ENCODE measurements around the gene CITED4.

Gene CITED4

GRCh38 chr1:40838045-40838979 lies 23.9 kb downstream of the CITED4 start:
- no peaks in the 10 kb centered on the region for H3K36me3 ChIP-seq
- no peak for DNase-seq
- H3K27me3 ChIP-seq, result no peaks in the 10 kb centered on the region
- H3K4me3 ChIP-seq (ENCODE audit: low read depth, low read length), result no peak overlapping the region
- H3K4me1 ChIP-seq, result no peaks in the 10 kb centered on the region
- no peak for TF ChIP-seq CTCF (IDR thresholded peaks at IDR 0.05; ENCODE audit: low read depth, low read length)
- no peaks in the 10 kb centered on the region for H3K9me3 ChIP-seq

DNA sequence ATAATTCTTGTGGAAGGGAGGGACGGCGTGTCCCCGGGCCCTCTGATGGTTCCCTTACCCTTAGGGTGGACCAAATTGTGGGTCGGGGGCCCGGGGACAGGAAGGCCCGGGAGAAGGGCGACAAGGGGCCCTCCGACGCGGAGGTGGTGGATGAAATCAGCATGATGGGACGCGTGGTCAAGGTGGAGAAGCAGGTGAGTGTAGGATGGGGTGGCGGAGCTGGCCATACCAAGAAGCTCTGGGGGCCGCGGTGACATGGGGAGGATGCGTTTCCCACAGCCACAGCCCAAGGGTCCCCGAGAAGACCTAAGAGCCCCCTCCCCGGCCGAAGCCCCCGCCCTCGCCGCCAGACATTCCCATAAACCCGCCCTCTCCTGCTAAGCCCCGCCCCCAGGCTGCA lies 24.6 kb downstream of the CITED4 start:
- H3K9me3 ChIP-seq, result no peaks in the 10 kb centered on the region
- H3K27me3 ChIP-seq, result no peaks in the 10 kb centered on the region
- TF ChIP-seq CTCF (IDR thresholded peaks at IDR 0.05; ENCODE audit: low read depth, low read length), result no peak
- H3K4me3 ChIP-seq (ENCODE audit: low read depth, low read length), result no peak overlapping the region
- no peak for DNase-seq
- no peaks in the 10 kb centered on the region for H3K4me1 ChIP-seq
- H3K36me3 ChIP-seq, result no peaks in the 10 kb centered on the region

GRCh38 chr1:40836283-40836682 lies 25.9 kb downstream of the CITED4 start:
- no peaks in the 10 kb centered on the region for H3K9me3 ChIP-seq
- no peak for DNase-seq
- no peak for TF ChIP-seq CTCF (IDR thresholded peaks at IDR 0.05; ENCODE audit: low read depth, low read length)
- H3K27me3 ChIP-seq, result no peaks in the 10 kb centered on the region
- no peak overlapping the region for H3K4me3 ChIP-seq (ENCODE audit: low read depth, low read length)
- no peaks in the 10 kb centered on the region for H3K36me3 ChIP-seq
- H3K4me1 ChIP-seq, result no peaks in the 10 kb centered on the region

DNA sequence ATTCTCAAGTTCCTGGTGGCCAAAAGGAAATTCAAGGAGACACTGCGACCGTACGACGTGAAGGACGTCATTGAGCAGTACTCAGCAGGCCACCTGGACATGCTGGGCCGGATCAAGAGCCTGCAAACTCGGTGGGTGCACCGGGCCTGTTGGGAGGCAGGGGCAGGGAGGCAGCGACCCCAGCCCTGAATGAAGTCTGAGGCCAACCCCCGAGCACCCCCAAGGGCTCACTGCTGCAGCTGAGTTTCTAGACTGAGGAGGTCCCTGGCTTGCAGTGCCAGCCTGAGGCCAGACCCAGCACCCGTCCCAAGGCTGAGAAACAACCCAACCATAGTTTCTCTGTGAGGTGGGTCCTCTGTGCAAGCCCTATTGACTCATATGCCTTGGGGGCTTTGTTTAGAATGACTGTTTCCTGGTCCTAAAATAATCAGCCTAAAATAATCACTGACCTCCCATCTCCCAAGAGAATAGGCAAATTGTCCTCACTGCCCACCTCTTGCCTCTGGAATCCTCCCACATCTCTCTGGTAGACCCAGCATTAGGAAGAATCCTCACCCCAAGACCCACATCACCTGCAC lies 27.1 kb downstream of the CITED4 start:
- no peak overlapping the region for H3K4me3 ChIP-seq (ENCODE audit: low read depth, low read length)
- H3K27me3 ChIP-seq, result no peaks in the 10 kb centered on the region
- H3K9me3 ChIP-seq, result no peaks in the 10 kb centered on the region
- no peak for TF ChIP-seq CTCF (IDR thresholded peaks at IDR 0.05; ENCODE audit: low read depth, low read length)
- no peaks in the 10 kb centered on the region for H3K4me1 ChIP-seq
- H3K36me3 ChIP-seq, result no peaks in the 10 kb centered on the region
- DNase-seq, result no peak

GRCh38 chr1:40833979-40834378 lies 28.2 kb downstream of the CITED4 start:
- no peak for TF ChIP-seq CTCF (IDR thresholded peaks at IDR 0.05; ENCODE audit: low read depth, low read length)
- no peaks in the 10 kb centered on the region for H3K9me3 ChIP-seq
- H3K36me3 ChIP-seq, result no peaks in the 10 kb centered on the region
- no peak for DNase-seq
- no peak overlapping the region for H3K4me3 ChIP-seq (ENCODE audit: low read depth, low read length)
- H3K4me1 ChIP-seq, result no peaks in the 10 kb centered on the region
- H3K27me3 ChIP-seq, result no peaks in the 10 kb centered on the region
